ENCODE measurements around the gene TTC7B. TPM values are rescaled to one million over a fixed set of nuclear protein-coding genes. Genes with fewer than 3 reads are reported as not detected.

TTC7B gene
- total RNA-seq, 2 experiments from 2014 or later, result 1.2 to 1.3 TPM

GRCh38 chr14:90777830-90778485, 38.3 kb downstream of the TTC7B start:
- no peak for DNase-seq
- ATAC-seq (ENCODE audit: poor library complexity), result no peak
- ChIA-PET CTCF (no interaction called here), POLR2A (no interaction called here)
- Histone ChIP-seq H3K9me3 (ENCODE audit: control insufficient read depth in 1 of 2, insufficient read depth in 1 of 2, low read length in 2 of 2) (no peaks in the 10 kb centered on the region), H3K36me3 (ENCODE audit: insufficient read depth, low read length) (no peaks in the 10 kb centered on the region), H3K27me3 (ENCODE audit: control insufficient read depth in 1 of 2, insufficient read depth in 2 of 2, low read length in 2 of 2) (no peaks in the 10 kb centered on the region), H3K4me1 (ENCODE audit: insufficient read depth, low read length) (no peaks in the 10 kb centered on the region), H3K27ac (ENCODE audit: low read depth in 1 of 2, low read length in 2 of 2) (no peak overlapping the region), H3K4me3 (ENCODE audit: low read length) (no peak overlapping the region)
- no peaks in the 10 kb centered on the region for H3K4me1 Mint-ChIP-seq (ENCODE audit: low read depth)
- intact Hi-C loops (cut with DNase I, micrococcal nuclease), result no loop called here
- no peak overlapping the region for H3K4me3 Mint-ChIP-seq
- H3K27ac Mint-ChIP-seq, result no peak overlapping the region
- H3K36me3 Mint-ChIP-seq (ENCODE audit: low read depth), result no peaks in the 10 kb centered on the region
- H3K27me3 Mint-ChIP-seq, result no peaks in the 10 kb centered on the region
- no peak for TF ChIP-seq CTCF (IDR thresholded peaks at IDR 0.05)
- H3K9me3 Mint-ChIP-seq, result no peaks in the 10 kb centered on the region

DNA sequence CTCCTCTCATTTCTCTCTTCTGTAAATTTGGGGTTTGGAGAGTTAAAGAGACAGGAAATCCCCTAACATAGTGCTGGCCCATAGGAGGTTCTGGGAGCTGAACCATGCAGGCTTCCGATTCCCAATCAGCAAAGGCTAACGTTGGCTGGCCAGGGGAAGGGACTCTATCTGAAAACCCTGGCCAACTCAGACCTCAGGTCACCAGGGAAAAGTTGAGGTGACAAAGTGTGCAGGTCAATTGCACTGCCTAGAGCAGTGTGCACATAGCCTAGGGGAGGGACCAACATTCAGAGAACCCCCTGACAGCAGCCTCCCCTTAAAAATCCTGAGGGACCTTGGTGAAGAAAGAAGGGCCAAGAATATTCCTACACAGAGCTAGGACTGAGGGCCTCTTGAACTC, 38.9 kb downstream of the TTC7B start:
- DNase-seq, result no peak
- H3K27ac ChIP-seq (ENCODE audit: low read depth in 1 of 2, low read length in 2 of 2), result no peak overlapping the region
- H3K9me3 Mint-ChIP-seq, result no peaks in the 10 kb centered on the region
- intact Hi-C loops (cut with DNase I, micrococcal nuclease), result no loop called here
- TF ChIP-seq CTCF (IDR thresholded peaks at IDR 0.05), result no peak
- H3K4me1 Mint-ChIP-seq (ENCODE audit: low read depth), result no peaks in the 10 kb centered on the region
- ATAC-seq (ENCODE audit: poor library complexity), result no peak
- no peaks in the 10 kb centered on the region for H3K36me3 ChIP-seq (ENCODE audit: insufficient read depth, low read length)
- no peaks in the 10 kb centered on the region for H3K27me3 ChIP-seq (ENCODE audit: control insufficient read depth in 1 of 2, insufficient read depth in 2 of 2, low read length in 2 of 2)
- no peaks in the 10 kb centered on the region for H3K4me1 ChIP-seq (ENCODE audit: insufficient read depth, low read length)
- H3K36me3 Mint-ChIP-seq (ENCODE audit: low read depth), result no peaks in the 10 kb centered on the region
- CTCF ChIA-PET, result no interaction called here
- POLR2A ChIA-PET, result no interaction called here
- H3K27me3 Mint-ChIP-seq, result no peaks in the 10 kb centered on the region
- H3K9me3 ChIP-seq (ENCODE audit: control insufficient read depth in 1 of 2, insufficient read depth in 1 of 2, low read length in 2 of 2), result no peaks in the 10 kb centered on the region
- no peak overlapping the region for H3K4me3 ChIP-seq (ENCODE audit: low read length)
- no peak overlapping the region for H3K27ac Mint-ChIP-seq
- no peak overlapping the region for H3K4me3 Mint-ChIP-seq

DNA sequence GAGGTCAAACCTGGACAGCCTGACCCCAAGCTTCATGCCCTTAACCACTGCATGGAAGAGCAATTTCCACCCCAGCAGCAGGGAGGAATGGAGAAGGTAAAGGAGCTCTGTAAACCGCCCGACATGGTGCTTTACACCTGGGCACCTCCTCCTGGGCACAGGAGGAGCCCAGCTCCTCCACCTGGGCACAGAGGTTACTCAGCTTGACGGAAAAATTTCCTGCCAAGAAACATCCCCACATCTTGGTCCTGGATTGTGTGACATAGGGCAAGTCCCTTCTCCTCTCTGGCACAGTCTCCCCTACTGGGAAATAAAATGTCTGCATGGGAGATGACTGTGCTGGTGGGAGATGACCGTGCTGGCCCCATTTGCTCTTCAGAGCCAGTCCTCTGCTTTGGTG, 40.8 kb downstream of the TTC7B start:
- no peak overlapping the region for H3K27ac Mint-ChIP-seq
- no peak for ATAC-seq (ENCODE audit: poor library complexity)

More for the DNA sequence above, 40.8 kb downstream of the TTC7B start:
- H3K9me3 ChIP-seq (ENCODE audit: control insufficient read depth in 1 of 2, insufficient read depth in 1 of 2, low read length in 2 of 2), result no peaks in the 10 kb centered on the region
- intact Hi-C loops (cut with DNase I, micrococcal nuclease), result no loop called here
- POLR2A ChIA-PET, result no interaction called here
- no peak overlapping the region for H3K4me3 Mint-ChIP-seq
- DNase-seq, result no peak
- no peaks in the 10 kb centered on the region for H3K27me3 ChIP-seq (ENCODE audit: control insufficient read depth in 1 of 2, insufficient read depth in 2 of 2, low read length in 2 of 2)
- CTCF ChIA-PET, result no interaction called here
- H3K36me3 Mint-ChIP-seq (ENCODE audit: low read depth), result no peaks in the 10 kb centered on the region
- H3K9me3 Mint-ChIP-seq, result no peaks in the 10 kb centered on the region
- H3K27me3 Mint-ChIP-seq, result no peaks in the 10 kb centered on the region
- H3K36me3 ChIP-seq (ENCODE audit: insufficient read depth, low read length), result no peaks in the 10 kb centered on the region
- H3K4me1 ChIP-seq (ENCODE audit: insufficient read depth, low read length), result no peaks in the 10 kb centered on the region
- no peak for TF ChIP-seq CTCF (IDR thresholded peaks at IDR 0.05)
- H3K27ac ChIP-seq (ENCODE audit: low read depth in 1 of 2, low read length in 2 of 2), result no peak overlapping the region
- H3K4me1 Mint-ChIP-seq (ENCODE audit: low read depth), result no peaks in the 10 kb centered on the region
- no peak overlapping the region for H3K4me3 ChIP-seq (ENCODE audit: low read length)

Data from CD4-positive, alpha-beta T cell (primary cell).